GM12874 (cell line): Measurements from ENCODE around the gene PATE1.

Experiments used
- TF ChIP-seq, protein P1 (sequence below): IDR thresholded peaks from 2 replicates; pipeline ENCODE4 v1.5.1; 2011; ENCODE audit warnings: low read depth, mild to moderate bottlenecking, control low read depth, low read length, moderate library complexity; ENCODE audit not compliant: insufficient read depth

The PATE1 gene

DNA sequence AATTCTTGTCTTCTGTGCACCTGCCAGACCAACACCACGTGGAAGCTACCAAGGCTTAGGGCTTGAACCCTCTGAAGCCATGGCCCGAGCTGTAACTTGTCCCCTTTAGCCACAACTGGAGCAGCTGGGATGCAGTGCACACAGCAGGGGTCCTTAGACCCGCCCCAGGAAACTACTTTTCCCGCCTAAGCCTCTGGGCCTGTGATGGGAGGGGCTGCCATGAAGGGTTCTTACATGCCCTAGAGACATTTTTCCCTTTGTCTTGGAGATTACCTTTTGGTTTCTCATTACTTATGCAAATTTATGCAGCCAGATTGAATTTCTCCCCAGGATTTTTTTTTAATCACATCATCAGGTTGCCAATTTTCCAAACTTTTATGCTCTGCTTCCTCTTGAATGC, 51.6 kb downstream of the PATE1 start:
- TF ChIP-seq, protein P1, sequence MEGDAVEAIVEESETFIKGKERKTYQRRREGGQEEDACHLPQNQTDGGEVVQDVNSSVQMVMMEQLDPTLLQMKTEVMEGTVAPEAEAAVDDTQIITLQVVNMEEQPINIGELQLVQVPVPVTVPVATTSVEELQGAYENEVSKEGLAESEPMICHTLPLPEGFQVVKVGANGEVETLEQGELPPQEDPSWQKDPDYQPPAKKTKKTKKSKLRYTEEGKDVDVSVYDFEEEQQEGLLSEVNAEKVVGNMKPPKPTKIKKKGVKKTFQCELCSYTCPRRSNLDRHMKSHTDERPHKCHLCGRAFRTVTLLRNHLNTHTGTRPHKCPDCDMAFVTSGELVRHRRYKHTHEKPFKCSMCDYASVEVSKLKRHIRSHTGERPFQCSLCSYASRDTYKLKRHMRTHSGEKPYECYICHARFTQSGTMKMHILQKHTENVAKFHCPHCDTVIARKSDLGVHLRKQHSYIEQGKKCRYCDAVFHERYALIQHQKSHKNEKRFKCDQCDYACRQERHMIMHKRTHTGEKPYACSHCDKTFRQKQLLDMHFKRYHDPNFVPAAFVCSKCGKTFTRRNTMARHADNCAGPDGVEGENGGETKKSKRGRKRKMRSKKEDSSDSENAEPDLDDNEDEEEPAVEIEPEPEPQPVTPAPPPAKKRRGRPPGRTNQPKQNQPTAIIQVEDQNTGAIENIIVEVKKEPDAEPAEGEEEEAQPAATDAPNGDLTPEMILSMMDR, result no peak
